CD4-positive, alpha-beta T cell treated with Interleukin-17A for 1 hour (primary cell): ENCODE data around the gene TM4SF1.
"Not testable (repeated sequence)": the region's sequence is repeated elsewhere in the genome, so short reads cannot be mapped to it uniquely, and the experiment has no call there.

Source experiments
- DNase-seq: peaks from one replicate; pipeline ENCODE4 v3.0.0-alpha.2; 2020

TM4SF1 gene

GRCh38 chr3:149393345-149394160, 16.1 kb upstream of the TM4SF1 start:
- DNase-seq, result peak; percentile 25

GRCh38 chr3:149391960-149392359, 14.5 kb upstream of the TM4SF1 start:
- no peak for DNase-seq

GRCh38 chr3:149390772-149391212, 13.3 kb upstream of the TM4SF1 start:
- no peak for DNase-seq

GRCh38 chr3:149390294-149390693, 12.8 kb upstream of the TM4SF1 start:
- DNase-seq, result no peak

- DNase-seq, result no peak
Observed at GRCh38 chr3:149388531-149389417, 11.3 kb upstream of the TM4SF1 start.

GRCh38 chr3:149388001-149388440, 10.6 kb upstream of the TM4SF1 start:
- no peak for DNase-seq

- no peak for DNase-seq
Observed at GRCh38 chr3:149386299-149386606, 8.8 kb upstream of the TM4SF1 start.

- DNase-seq, result no peak
Observed at GRCh38 chr3:149385617-149386298, 8.3 kb upstream of the TM4SF1 start.

GRCh38 chr3:149384911-149385321, 7.5 kb upstream of the TM4SF1 start:
- no peak for DNase-seq

GRCh38 chr3:149384167-149384566, 6.7 kb upstream of the TM4SF1 start:
- no peak for DNase-seq

GRCh38 chr3:149383703-149384102, 6.3 kb upstream of the TM4SF1 start:
- no peak for DNase-seq

GRCh38 chr3:149382518-149382917, 5.1 kb upstream of the TM4SF1 start:
- DNase-seq, result no peak

GRCh38 chr3:149382101-149382467, 4.6 kb upstream of the TM4SF1 start:
- no peak for DNase-seq

- no peak for DNase-seq
Observed at GRCh38 chr3:149381173-149382100, 4.0 kb upstream of the TM4SF1 start.

GRCh38 chr3:149380220-149380619, 2.8 kb upstream of the TM4SF1 start:
- DNase-seq, result not testable (repeated sequence)

- no peak for DNase-seq
Observed at GRCh38 chr3:149378478-149379309, 1.2 kb upstream of the TM4SF1 start.

GRCh38 chr3:149376718-149377407, 586 bp downstream of the TM4SF1 start:
- DNase-seq, result no peak

GRCh38 chr3:149375501-149376196, 1.8 kb downstream of the TM4SF1 start:
- DNase-seq, result no peak

GRCh38 chr3:149374793-149375500, 2.5 kb downstream of the TM4SF1 start:
- no peak for DNase-seq
